IMR-90 (cell line): ENCODE measurements around the gene ZNF212. TPM values are rescaled to one million over a fixed set of nuclear protein-coding genes. Genes with fewer than 3 reads are reported as not detected.

ENCODE experiments used
- ATAC-seq: fragments of 200-7000 bp; cut with Tn5 transposase; 2 replicates; pipeline ENCODE4 v1.9.1; 2020; ENCODE audit warnings: low read depth, mild to moderate bottlenecking, moderate library complexity
- BruUV-seq: library from RNA; stranded (reverse); fragments of 400-500 nt; replicated peaks from 2 replicates; lab custom pipeline; 2021; lab: Mats Ljungman, UMichigan
- CTCF ChIA-PET: fragments of 300-600 bp; formaldehyde crosslinking; extraction: SDS; loops from one replicate; lab custom pipeline; 2021; ENCODE audit warnings: antibody characterized with exemption; lab: Yijun Ruan, JAX
- POLR2A ChIA-PET: fragments of 300-600 bp; sonication (Branson Sonifier 250); formaldehyde crosslinking; loops from one replicate; lab custom pipeline; 2022; ENCODE audit warnings: antibody characterized with exemption; ENCODE audit not compliant: unreplicated experiment; lab: Charles Lee
- DNase-seq: peaks from one replicate; pipeline ENCODE4 v3.0.0; 2013
- H2AFZ ChIP-seq: replicated peaks from 2 replicates; pipeline ENCODE3; 2013; ENCODE audit warnings: low read length, mild to moderate bottlenecking; ENCODE audit not compliant: poor library complexity
- H2AK5ac ChIP-seq: 2 replicates; pipeline ENCODE4 v1.6.1; 2013; ENCODE audit warnings: low read depth, low read length, inconsistent platforms
- H2AK9ac ChIP-seq: replicated peaks from 2 replicates; pipeline ENCODE3; 2013; ENCODE audit warnings: mild to moderate bottlenecking, low read depth, low read length, moderate library complexity; ENCODE audit not compliant: poor library complexity
- H2BK120ac ChIP-seq: 2 replicates; pipeline ENCODE4 v1.6.1; 2013; ENCODE audit warnings: low read depth, low read length, inconsistent platforms
- H2BK15ac ChIP-seq: 3 replicates; pipeline ENCODE4 v1.6.1; 2013; ENCODE audit warnings: low read depth, low read length, inconsistent platforms
- H2BK20ac ChIP-seq: 2 replicates; pipeline ENCODE4 v1.6.1; 2013; ENCODE audit warnings: low read depth, mild to moderate bottlenecking, inconsistent platforms, low read length, moderate library complexity
- H2BK5ac ChIP-seq: 2 replicates; pipeline ENCODE4 v1.6.1; 2013; ENCODE audit warnings: mild to moderate bottlenecking, low read depth, low read length, inconsistent platforms; ENCODE audit not compliant: poor library complexity, severe bottlenecking
- H3K14ac ChIP-seq: replicated peaks from 2 replicates; pipeline ENCODE4 v1.6.1; 2013; ENCODE audit warnings: low read depth, low read length, inconsistent platforms
- H3K18ac ChIP-seq: 2 replicates; pipeline ENCODE4 v1.6.1; 2013; ENCODE audit warnings: low read depth, low read length, control low read depth
- H3K23ac ChIP-seq: 2 replicates; pipeline ENCODE4 v1.6.1; 2013; ENCODE audit warnings: low read depth, low read length, inconsistent platforms
- H3K27ac ChIP-seq: 2 replicates; pipeline ENCODE4 v1.5.1; 2013; ENCODE audit warnings: mild to moderate bottlenecking, control low read depth, low read length; ENCODE audit not compliant: insufficient read depth
- H3K27me3 ChIP-seq: 2 replicates; pipeline ENCODE4 v1.6.1; 2013; ENCODE audit warnings: low read length; ENCODE audit not compliant: control insufficient read depth, insufficient read depth
- H3K36me3 ChIP-seq: 2 replicates; pipeline ENCODE4 v1.6.1; 2013; ENCODE audit warnings: low read length, mixed read lengths; ENCODE audit not compliant: control insufficient read depth, insufficient read depth
- H3K4ac ChIP-seq: 2 replicates; pipeline ENCODE4 v1.6.1; 2013; ENCODE audit warnings: low read depth, low read length, inconsistent platforms
- H3K4me1 ChIP-seq: 2 replicates; pipeline ENCODE4 v1.6.1; 2013; ENCODE audit warnings: low read length, mixed read lengths; ENCODE audit not compliant: control insufficient read depth, insufficient read depth
- H3K4me2 ChIP-seq: 2 replicates; pipeline ENCODE4 v1.6.1; 2013; ENCODE audit warnings: low read depth, mild to moderate bottlenecking, control low read depth, low read length, moderate library complexity
- H3K4me3 ChIP-seq: 2 replicates; pipeline ENCODE4 v1.5.1; 2013; ENCODE audit warnings: low read depth, mild to moderate bottlenecking, control low read depth, low read length, moderate library complexity; ENCODE audit not compliant: insufficient read depth
- H3K56ac ChIP-seq: 2 replicates; pipeline ENCODE4 v1.6.1; 2013; ENCODE audit warnings: low read length, inconsistent platforms; ENCODE audit not compliant: insufficient read depth; ENCODE audit errors: extremely low read depth
- H3K79me1 ChIP-seq, 2 experiments: 2 replicates each; pipeline ENCODE4 v1.6.1; 2013; ENCODE audit warnings: low read length in 2 of 2, inconsistent platforms in 1 of 2, low read depth in 1 of 2
- H3K9ac ChIP-seq: 2 replicates; pipeline ENCODE4 v1.6.1; 2013; ENCODE audit warnings: low read depth, low read length, control low read depth
- H3K9me1 ChIP-seq: 2 replicates; pipeline ENCODE4 v1.6.1; 2013; ENCODE audit warnings: low read length, inconsistent platforms; ENCODE audit not compliant: insufficient read depth
- H3K9me3 ChIP-seq: 2 replicates; pipeline ENCODE4 v1.6.1; 2013; ENCODE audit warnings: low read length; ENCODE audit not compliant: control insufficient read depth, insufficient read depth
- H4K20me1 ChIP-seq: 2 replicates; pipeline ENCODE4 v1.6.1; 2013; ENCODE audit warnings: low read length, inconsistent platforms; ENCODE audit not compliant: insufficient read depth
- H4K5ac ChIP-seq: 2 replicates; pipeline ENCODE4 v1.6.1; 2013; ENCODE audit warnings: mild to moderate bottlenecking, low read depth, low read length, control low read depth
- H4K8ac ChIP-seq, 2 experiments: 2 replicates each; pipeline ENCODE4 v1.6.1; 2013; ENCODE audit warnings: low read depth in 2 of 2, low read length in 2 of 2, control low read depth in 1 of 2, inconsistent platforms in 1 of 2
- H4K91ac ChIP-seq: 2 replicates; pipeline ENCODE4 v1.6.1; 2013; ENCODE audit warnings: low read depth, low read length, inconsistent platforms; ENCODE audit not compliant: insufficient read depth
- CEBPB ChIP-seq: IDR thresholded peaks from 2 replicates; pipeline ENCODE4 v1.6.1; 2012; ENCODE audit warnings: low read depth, low read length, improper control_type of control experiment
- CHD1 ChIP-seq: IDR thresholded peaks from 2 replicates; pipeline ENCODE4 v1.6.1; 2012; ENCODE audit warnings: low read depth, low read length, improper control_type of control experiment
- FOS ChIP-seq: fragments of 150-350 bp; IDR thresholded peaks from 2 replicates; pipeline ENCODE4 v1.6.1; 2016; ENCODE audit warnings: low read depth, low read length
- MAZ ChIP-seq: IDR thresholded peaks from 2 replicates; pipeline ENCODE4 v1.6.1; 2012; ENCODE audit warnings: low read depth, mild to moderate bottlenecking, low read length, improper control_type of control experiment, moderate library complexity, borderline replicate concordance
- NFE2L2 ChIP-seq: fragments of 150-350 bp; IDR thresholded peaks from 2 replicates; pipeline ENCODE4 v1.6.1; 2016; ENCODE audit warnings: low read depth, mild to moderate bottlenecking, low read length
- POLR2A ChIP-seq: IDR thresholded peaks from 2 replicates; pipeline ENCODE4 v1.6.1; 2012; ENCODE audit warnings: mild to moderate bottlenecking, low read depth, low read length
- RAD21 ChIP-seq: IDR thresholded peaks from 2 replicates; pipeline ENCODE4 v1.6.1; 2012; ENCODE audit warnings: low read length, improper control_type of control experiment
- RCOR1 ChIP-seq: IDR thresholded peaks from 2 replicates; pipeline ENCODE4 v1.6.1; 2012; ENCODE audit warnings: mild to moderate bottlenecking, low read length, improper control_type of control experiment; ENCODE audit not compliant: insufficient replicate concordance
- RFX5 ChIP-seq: IDR thresholded peaks from 2 replicates; pipeline ENCODE4 v1.8.0; 2012; ENCODE audit warnings: low read depth, mild to moderate bottlenecking, low read length, moderate library complexity
- WGBS, 2 experiments: methylation state at CpG; one replicate each; pipeline versions ENCODE4 v1.1.5 to v1.1.7; 2013; ENCODE audit warnings: missing lambda C conversion rate in 2 of 2; ENCODE audit not compliant: insufficient read length in 1 of 2; ENCODE audit errors: extremely low coverage in 2 of 2; 5-methylcytosine and 5-hydroxymethylcytosine counted together
- dilution Hi-C: fragments of 300-500 bp; cut with HindIII; formaldehyde crosslinking; loops from one replicate; pipeline ENCODE4 v1.14.3; 2018; ENCODE audit warnings: low sequenced_read_pairs; ENCODE audit not compliant: unreplicated experiment
- in situ Hi-C: fragments of 300-500 bp; cut with MboI; formaldehyde crosslinking; loops from 3 replicates; pipeline ENCODE4 v1.14.3; 2019; ENCODE audit warnings: low sequenced_read_pairs, inconsistent platforms, mixed read lengths
- intact Hi-C: fragments of 100-400 bp; cut with micrococcal nuclease; formaldehyde crosslinking; loops from 2 replicates; pipeline ENCODE4 v1.10.0; 2022
- polyA plus RNA-seq, 3 experiments: library from polyadenylated mRNA; depleted of rRNA; stranded (reverse); fragments of >200 nt; gene quantifications; 2 replicates each; pipeline ENCODE4 v1.2.3, GENCODE V29; 2012; ENCODE audit warnings: low replicate concordance in 1 of 3
- total RNA-seq: library from RNA; depleted of rRNA; stranded (reverse); fragments of >200 nt; gene quantifications from 2 replicates; pipeline ENCODE4 v1.2.3, GENCODE V29; 2012
- TF ChIP-seq, protein P1 (sequence below): fragments of 150-350 bp; IDR thresholded peaks from 2 replicates; pipeline ENCODE4 v1.6.1; 2017; ENCODE audit warnings: mild to moderate bottlenecking, antibody characterized with exemption, low read length, low read depth
- TF ChIP-seq, protein P2 (sequence below): fragments of 150-350 bp; IDR thresholded peaks from 2 replicates; pipeline ENCODE4 v1.6.1; 2016; ENCODE audit warnings: low read depth, mild to moderate bottlenecking, low read length, moderate library complexity, borderline replicate concordance

The ZNF212 gene
- total and polyA plus RNA-seq, 2 of the 4 experiments (the other 2 are of a cell fraction): 3.8 to 5.1 TPM

DNA sequence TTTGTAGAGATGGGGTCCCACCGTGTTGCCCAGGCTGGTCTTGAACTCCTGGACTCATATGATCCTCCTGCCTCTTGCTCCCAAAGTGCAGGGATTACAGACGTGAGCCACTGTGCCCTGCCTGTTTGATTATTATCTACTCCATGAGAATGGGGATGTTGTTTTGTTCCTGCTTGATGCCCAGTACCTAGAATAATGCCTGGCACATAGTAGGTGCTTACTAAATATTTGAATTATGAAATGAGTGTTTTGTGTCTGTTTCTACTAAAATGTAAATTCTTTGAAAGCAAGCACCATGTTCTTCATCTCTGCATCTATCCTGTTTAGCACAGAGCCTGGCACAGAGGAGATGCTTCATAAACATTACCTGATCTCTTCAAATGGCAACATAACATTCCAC, 63.4 kb downstream of the ZNF212 start:
- Histone ChIP-seq H2BK5ac (no peak overlapping the region), H4K5ac (no peak overlapping the region), H3K14ac (no peak overlapping the region), H3K18ac (no peak overlapping the region), H2AFZ (no peak overlapping the region), H3K27ac (no peak overlapping the region), H3K4me1 (no peaks in the 10 kb centered on the region), H3K56ac (no peak overlapping the region), H2BK15ac (no peak overlapping the region), H3K36me3 (no peaks in the 10 kb centered on the region), H2AK9ac (no peak overlapping the region), H3K23ac (no peak overlapping the region), H3K9ac (no peak overlapping the region), H4K91ac (no peak overlapping the region), H2BK20ac (no peak overlapping the region), H2AK5ac (no peak overlapping the region), H3K4me2 (no peak overlapping the region), H3K9me3 (no peaks in the 10 kb centered on the region), H4K20me1 (no peaks in the 10 kb centered on the region), H3K79me1 (no peaks in the 10 kb centered on the region), H4K8ac (no peak overlapping the region), H3K27me3 (no peaks in the 10 kb centered on the region; the same call in 1 of the 2 replicates), H2BK120ac (no peak overlapping the region), H3K9me1 (no peaks in the 10 kb centered on the region; the same call in 1 of the 2 replicates), H3K4me3 (no peak overlapping the region), H3K4ac (no peak overlapping the region)
- DNase-seq (no peak), ATAC-seq (no peak)
- no TSS peak for BruUV-seq
- POLR2A ChIA-PET: no interaction called here
- CTCF ChIA-PET: no interaction called here
- intact Hi-C loops (no loop called here), dilution Hi-C loops (no loop called here), in situ Hi-C loops (no loop called here)
- no peak for TF ChIP-seq MAZ
- no peak for TF ChIP-seq RAD21
- no peak for TF ChIP-seq FOS
- TF ChIP-seq RCOR1: no peak
- TF ChIP-seq CEBPB: no peak
- TF ChIP-seq, protein P1, sequence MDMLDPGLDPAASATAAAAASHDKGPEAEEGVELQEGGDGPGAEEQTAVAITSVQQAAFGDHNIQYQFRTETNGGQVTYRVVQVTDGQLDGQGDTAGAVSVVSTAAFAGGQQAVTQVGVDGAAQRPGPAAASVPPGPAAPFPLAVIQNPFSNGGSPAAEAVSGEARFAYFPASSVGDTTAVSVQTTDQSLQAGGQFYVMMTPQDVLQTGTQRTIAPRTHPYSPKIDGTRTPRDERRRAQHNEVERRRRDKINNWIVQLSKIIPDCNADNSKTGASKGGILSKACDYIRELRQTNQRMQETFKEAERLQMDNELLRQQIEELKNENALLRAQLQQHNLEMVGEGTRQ: no peak
- TF ChIP-seq NFE2L2: no peak
- TF ChIP-seq POLR2A: no peak
- no peak for TF ChIP-seq RFX5
- TF ChIP-seq, protein P2, sequence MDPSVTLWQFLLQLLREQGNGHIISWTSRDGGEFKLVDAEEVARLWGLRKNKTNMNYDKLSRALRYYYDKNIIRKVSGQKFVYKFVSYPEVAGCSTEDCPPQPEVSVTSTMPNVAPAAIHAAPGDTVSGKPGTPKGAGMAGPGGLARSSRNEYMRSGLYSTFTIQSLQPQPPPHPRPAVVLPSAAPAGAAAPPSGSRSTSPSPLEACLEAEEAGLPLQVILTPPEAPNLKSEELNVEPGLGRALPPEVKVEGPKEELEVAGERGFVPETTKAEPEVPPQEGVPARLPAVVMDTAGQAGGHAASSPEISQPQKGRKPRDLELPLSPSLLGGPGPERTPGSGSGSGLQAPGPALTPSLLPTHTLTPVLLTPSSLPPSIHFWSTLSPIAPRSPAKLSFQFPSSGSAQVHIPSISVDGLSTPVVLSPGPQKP: no peak
- TF ChIP-seq CHD1: no peak
- WGBS, 2 experiments: no CpG with 5 or more reads among the region's 2 CpGs
